ENCODE data around the gene FGF2. TPM values are rescaled to one million over a fixed set of nuclear protein-coding genes. Genes with fewer than 3 reads are reported as not detected.
"Not testable (repeated sequence)": the region's sequence is repeated elsewhere in the genome, so short reads cannot be mapped to it uniquely, and the experiment has no call there.

Gene FGF2
- total RNA-seq, 1 experiment from 2014 or later, result 4.1 TPM

DNA sequence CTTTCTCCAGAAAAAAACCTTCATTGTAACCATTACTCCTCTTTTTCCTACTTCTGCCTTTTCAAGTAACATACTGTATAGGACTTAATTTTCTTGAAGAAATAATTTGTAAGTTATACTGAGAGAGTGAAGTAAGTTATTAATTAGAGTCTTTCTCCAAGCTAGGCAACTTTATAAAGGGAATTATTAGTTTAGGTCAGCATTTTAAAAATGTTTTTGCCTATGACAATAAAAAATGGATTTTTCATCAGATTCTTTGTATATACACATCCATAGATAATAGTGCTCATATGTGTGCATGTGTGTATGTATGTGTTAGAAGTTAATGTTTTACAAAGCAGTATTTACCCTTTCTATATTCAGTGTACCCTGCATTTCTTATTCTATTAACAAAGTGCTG, 106.1 kb downstream of the FGF2 start:
- H3K9me2 ChIP-seq (replicated peaks; ENCODE audit: low read length), result no peaks in the 10 kb centered on the region
- BruUV-seq (replicated peaks), result no TSS peak
- no peak overlapping the region for H3K4me3 ChIP-seq (ENCODE audit: low read length)
- H3K27me3 ChIP-seq (ENCODE audit: low read length), result no peaks in the 10 kb centered on the region
- H3K4me1 ChIP-seq (ENCODE audit: insufficient read depth, low read length), result no peaks in the 10 kb centered on the region
- H3K27ac ChIP-seq (ENCODE audit: low read length), result no peak overlapping the region
- no peaks in the 10 kb centered on the region for H3K9me3 ChIP-seq (ENCODE audit: low read length)
- H3F3A ChIP-seq (ENCODE audit: low read length, unreplicated experiment), result no peaks in the 10 kb centered on the region
- H3K4me2 ChIP-seq (ENCODE audit: low read length), result no peak overlapping the region
- ChIA-PET CTCF (no interaction called here), POLR2A (ENCODE audit: unreplicated experiment) (no interaction called here)
- DNase-seq, result no peak
- peaks cover 18% of the 10 kb centered on the region for H3K36me3 ChIP-seq (ENCODE audit: low read depth, low read length)
- ATAC-seq, result no peak
- H3K9ac ChIP-seq (ENCODE audit: low read length), result no peak overlapping the region
- intact Hi-C loops (cut with micrococcal nuclease), result loop anchor here (10.0 kb wide), 1 partner anchor 162 kb away; no protein-coding TSS in a partner anchor
- H2AFZ ChIP-seq (ENCODE audit: low read length), result no peak overlapping the region
- TF ChIP-seq EZH2 (IDR thresholded peaks at IDR 0.05; ENCODE audit: low read length, unreplicated experiment), result no peak
- TF ChIP-seq, protein P1, sequence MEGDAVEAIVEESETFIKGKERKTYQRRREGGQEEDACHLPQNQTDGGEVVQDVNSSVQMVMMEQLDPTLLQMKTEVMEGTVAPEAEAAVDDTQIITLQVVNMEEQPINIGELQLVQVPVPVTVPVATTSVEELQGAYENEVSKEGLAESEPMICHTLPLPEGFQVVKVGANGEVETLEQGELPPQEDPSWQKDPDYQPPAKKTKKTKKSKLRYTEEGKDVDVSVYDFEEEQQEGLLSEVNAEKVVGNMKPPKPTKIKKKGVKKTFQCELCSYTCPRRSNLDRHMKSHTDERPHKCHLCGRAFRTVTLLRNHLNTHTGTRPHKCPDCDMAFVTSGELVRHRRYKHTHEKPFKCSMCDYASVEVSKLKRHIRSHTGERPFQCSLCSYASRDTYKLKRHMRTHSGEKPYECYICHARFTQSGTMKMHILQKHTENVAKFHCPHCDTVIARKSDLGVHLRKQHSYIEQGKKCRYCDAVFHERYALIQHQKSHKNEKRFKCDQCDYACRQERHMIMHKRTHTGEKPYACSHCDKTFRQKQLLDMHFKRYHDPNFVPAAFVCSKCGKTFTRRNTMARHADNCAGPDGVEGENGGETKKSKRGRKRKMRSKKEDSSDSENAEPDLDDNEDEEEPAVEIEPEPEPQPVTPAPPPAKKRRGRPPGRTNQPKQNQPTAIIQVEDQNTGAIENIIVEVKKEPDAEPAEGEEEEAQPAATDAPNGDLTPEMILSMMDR (conservative IDR thresholded peaks at IDR 0.05; ENCODE audit: low read depth, low read length), result no peak
- TF ChIP-seq EZH2phosphoT487 (IDR thresholded peaks at IDR 0.05; ENCODE audit: borderline replicate concordance, low read length), result no peak
- H4K20me1 ChIP-seq (ENCODE audit: low read length), result no peaks in the 10 kb centered on the region
- peaks cover under 1% of the 10 kb centered on the region; the same call in 1 of the 2 replicates for H3K79me2 ChIP-seq (ENCODE audit: low read length)

DNA sequence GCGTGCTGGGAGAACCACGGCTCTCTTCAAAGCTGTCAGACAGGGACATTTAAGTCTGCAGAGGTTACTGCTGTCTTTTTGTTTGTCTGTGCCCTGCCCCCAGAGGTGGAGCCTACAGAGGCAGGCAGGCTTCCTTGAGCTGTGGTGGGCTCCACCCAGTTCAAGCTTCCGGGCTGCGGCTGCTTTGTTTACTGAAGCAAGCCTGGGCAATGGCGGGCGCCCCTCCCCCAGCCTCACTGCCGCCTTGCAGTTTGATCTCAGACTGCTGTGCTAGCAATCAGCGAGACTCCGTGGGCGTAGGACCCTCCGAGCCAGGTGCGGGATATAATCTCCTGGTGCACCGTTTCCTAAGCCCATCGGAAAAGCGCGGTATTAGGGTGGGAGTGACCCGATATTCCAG, 118.5 kb downstream of the FGF2 start:
- not testable (repeated sequence) for BruUV-seq (replicated peaks); H3K27ac ChIP-seq (ENCODE audit: low read length)

DNA sequence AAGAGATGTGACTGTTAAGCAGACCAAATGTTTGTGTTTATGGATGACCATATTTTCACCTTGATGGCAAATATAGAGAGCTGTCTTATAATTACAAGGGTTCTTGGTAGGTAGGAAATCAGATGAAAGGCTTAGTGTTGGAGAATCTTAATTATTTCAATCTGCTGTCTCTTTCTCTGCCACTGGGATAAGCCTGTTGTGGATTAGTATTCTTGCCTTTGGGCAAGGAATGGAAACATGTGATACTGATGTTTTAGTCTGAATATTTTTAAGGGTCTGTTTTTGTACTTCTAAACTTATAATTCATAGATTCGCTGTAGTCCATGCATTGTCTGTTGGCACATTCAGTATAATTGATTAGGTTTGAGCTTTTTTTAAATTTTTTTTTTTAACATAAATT, 119.5 kb downstream of the FGF2 start:
- H3K79me2 ChIP-seq (ENCODE audit: low read length), result no peaks in the 10 kb centered on the region
- no peak overlapping the region for H3K4me2 ChIP-seq (ENCODE audit: low read length)
- H4K20me1 ChIP-seq (ENCODE audit: low read length), result no peaks in the 10 kb centered on the region
- H3K9me3 ChIP-seq (ENCODE audit: low read length), result no peaks in the 10 kb centered on the region
- no peaks in the 10 kb centered on the region for H3K9me2 ChIP-seq (replicated peaks; ENCODE audit: low read length)
- no peak overlapping the region for H3K9ac ChIP-seq (ENCODE audit: low read length)
- no TSS peak for BruUV-seq (replicated peaks)
- TF ChIP-seq EZH2 (IDR thresholded peaks at IDR 0.05; ENCODE audit: low read length, unreplicated experiment), result no peak
- TF ChIP-seq, protein P1 (conservative IDR thresholded peaks at IDR 0.05; ENCODE audit: low read depth, low read length), result no peak
- no peak for TF ChIP-seq EZH2phosphoT487 (IDR thresholded peaks at IDR 0.05; ENCODE audit: borderline replicate concordance, low read length)
- no peak for ATAC-seq
- intact Hi-C loops (cut with micrococcal nuclease), result no loop called here
- H3K27ac ChIP-seq (ENCODE audit: low read length), result no peak overlapping the region
- no peak overlapping the region for H3K4me3 ChIP-seq (ENCODE audit: low read length)
- CTCF ChIA-PET, result no interaction called here
- H3K4me1 ChIP-seq (ENCODE audit: insufficient read depth, low read length), result no peaks in the 10 kb centered on the region
- no peaks in the 10 kb centered on the region for H3K27me3 ChIP-seq (ENCODE audit: low read length)
- H2AFZ ChIP-seq (ENCODE audit: low read length), result no peak overlapping the region
- H3K36me3 ChIP-seq (ENCODE audit: low read depth, low read length), result no peaks in the 10 kb centered on the region; the same call in 1 of the 2 replicates
- DNase-seq, result no peak
- POLR2A ChIA-PET (ENCODE audit: unreplicated experiment), result no interaction called here
- no peaks in the 10 kb centered on the region for H3F3A ChIP-seq (ENCODE audit: low read length, unreplicated experiment)

More for the DNA sequence above, 118.5 kb downstream of the FGF2 start:
- H3K9ac ChIP-seq (ENCODE audit: low read length); H3K9me3 ChIP-seq (ENCODE audit: low read length); H3F3A ChIP-seq (ENCODE audit: low read length, unreplicated experiment); ATAC-seq; H3K9me2 ChIP-seq (replicated peaks; ENCODE audit: low read length); H3K36me3 ChIP-seq (ENCODE audit: low read depth, low read length); DNase-seq; intact Hi-C loops (cut with micrococcal nuclease); H3K4me1 ChIP-seq (ENCODE audit: insufficient read depth, low read length); H4K20me1 ChIP-seq (ENCODE audit: low read length); H2AFZ ChIP-seq (ENCODE audit: low read length); POLR2A ChIA-PET (ENCODE audit: unreplicated experiment); H3K27me3 ChIP-seq (ENCODE audit: low read length); H3K4me3 ChIP-seq (ENCODE audit: low read length); CTCF ChIA-PET; H3K4me2 ChIP-seq (ENCODE audit: low read length); H3K79me2 ChIP-seq (ENCODE audit: low read length): not testable (repeated sequence)

Other genes with a start within 250 kb of the FGF2 start
- gene IL21, start 205.8 kb upstream of the FGF2 start, total RNA-seq (2014; rRNA removed), result not detected in 2 replicates
- 0.69 and 1.7 TPM in 2 replicates for gene BBS12, start 94.1 kb upstream of the FGF2 start, total RNA-seq (2014; rRNA removed)
- 6.9 and 7.5 TPM in 2 replicates for gene NUDT6, start 95.8 kb downstream of the FGF2 start, total RNA-seq (2014; rRNA removed)